GM12878 (cell line): ENCODE data around the gene PTGES3L. TPM values are rescaled to one million over a fixed set of nuclear protein-coding genes. Genes with fewer than 3 reads are reported as not detected.

ENCODE experiments used
- ATAC-seq: fragments of 200-7000 bp; cut with Tn5 transposase; 3 replicates; pipeline ENCODE4 v1.9.1; 2020; ENCODE audit warnings: mild to moderate bottlenecking, moderate library complexity
- Bru-seq: library from RNA; stranded (reverse); fragments of 400-500 nt; gene quantifications from one replicate; lab custom pipeline; 2021; lab: Mats Ljungman, UMichigan
- BruChase-seq, 2 experiments: library from RNA; stranded (reverse); fragments of 400-500 nt; gene quantifications; one replicate each; lab custom pipeline; 2021; lab: Mats Ljungman, UMichigan
- BruUV-seq: library from RNA; stranded (reverse); fragments of 400-500 nt; replicated peaks from 2 replicates; lab custom pipeline; 2021; lab: Mats Ljungman, UMichigan
- CTCF ChIA-PET: fragments of 300-600 bp; sonication (Branson Sonifier 250); formaldehyde crosslinking; extraction: SDS; loops from one replicate; lab custom pipeline; 2021; ENCODE audit warnings: inconsistent platforms; lab: Yijun Ruan, JAX
- POLR2A ChIA-PET: fragments of 350-600 bp; formaldehyde crosslinking; extraction: SDS; loops from one replicate; lab custom pipeline; 2021; ENCODE audit warnings: inconsistent platforms; lab: Charles Lee
- RAD21 ChIA-PET: fragments of 300-600 bp; sonication (Branson Sonifier 250); formaldehyde crosslinking; loops from one replicate; lab custom pipeline; 2023; ENCODE audit warnings: antibody characterized with exemption; ENCODE audit not compliant: unreplicated experiment; lab: Charles Lee
- SMC1A ChIA-PET: fragments of 300-600 bp; sonication (Branson Sonifier 250); formaldehyde crosslinking; loops from one replicate; lab custom pipeline; 2023; ENCODE audit not compliant: unreplicated experiment, uncharacterized antibody; lab: Charles Lee
- DNase-seq: peaks from one replicate; pipeline ENCODE4 v3.0.0-alpha.2; 2011; ENCODE audit warnings: low read depth, low spot score
- FAIRE-seq: peaks from 3 replicates; lab custom pipeline; 2011; peaks lifted over from hg19 to GRCh38; lab: Jason Lieb, UNC
- H2AFZ ChIP-seq: 2 replicates; pipeline ENCODE4 v1.6.0; 2011; ENCODE audit warnings: low read depth, low read length, control low read depth; ENCODE audit not compliant: control insufficient read depth
- H3K27ac ChIP-seq: 2 replicates; pipeline ENCODE4 v1.5.1; 2011; ENCODE audit warnings: control low read depth; ENCODE audit not compliant: control insufficient read depth, insufficient read depth
- H3K27me3 ChIP-seq, 2 experiments: replicated peaks in 1 of 2; 2 replicates each; pipeline versions ENCODE4 v1.6.0 to v1.6.1; 2011; ENCODE audit warnings: low read length in 1 of 2; ENCODE audit not compliant: control insufficient read depth in 2 of 2, insufficient read depth in 2 of 2
- H3K36me3 ChIP-seq, 2 experiments: 2 replicates each; pipeline ENCODE4 v1.5.1; 2011; ENCODE audit warnings: low read length in 1 of 2; ENCODE audit not compliant: control insufficient read depth in 2 of 2, insufficient read depth in 2 of 2
- H3K4me1 ChIP-seq: 2 replicates; pipeline ENCODE4 v1.6.1; 2011; ENCODE audit warnings: mild to moderate bottlenecking, low read length, moderate library complexity, mixed read lengths; ENCODE audit not compliant: control insufficient read depth, insufficient read depth
- H3K4me2 ChIP-seq: 2 replicates; pipeline ENCODE4 v1.6.0; 2011; ENCODE audit warnings: control low read depth; ENCODE audit not compliant: control insufficient read depth, insufficient read depth
- H3K4me3 ChIP-seq: fragments of 200-600 bp; sonication (generic); 2 replicates; pipeline ENCODE4 v1.5.1; 2016
- H3K79me2 ChIP-seq: 2 replicates; pipeline ENCODE4 v1.6.0; 2011; ENCODE audit warnings: low read length; ENCODE audit not compliant: control insufficient read depth, insufficient read depth
- H3K9ac ChIP-seq: 2 replicates; pipeline ENCODE4 v1.8.0; 2011; ENCODE audit warnings: low read length, control low read depth, mixed read lengths; ENCODE audit not compliant: control insufficient read depth, insufficient read depth
- H3K9me3 ChIP-seq: replicated peaks from 3 replicates; pipeline ENCODE4 v1.5.1; 2011; ENCODE audit warnings: mild to moderate bottlenecking, low read length; ENCODE audit not compliant: control insufficient read depth, insufficient read depth
- H4K20me1 ChIP-seq: 2 replicates; pipeline ENCODE4 v1.6.0; 2011; ENCODE audit not compliant: control insufficient read depth, insufficient read depth
- EED ChIP-seq: sonication (generic); IDR thresholded peaks from 2 replicates; pipeline ENCODE4 v1.6.1; 2016; ENCODE audit warnings: antibody characterized with exemption, low read depth
- ELK1 ChIP-seq: IDR thresholded peaks from 2 replicates; pipeline ENCODE4 v1.6.1; 2012; ENCODE audit warnings: low read depth, low read length, improper control_type of control experiment
- HDAC6 ChIP-seq: fragments of 200-600 bp; sonication (generic); IDR thresholded peaks from one replicate; pipeline ENCODE4 v1.8.0; 2017; ENCODE audit warnings: antibody characterized with exemption; ENCODE audit not compliant: unreplicated experiment
- IKZF2 ChIP-seq, 2 experiments: fragments of 450-650 bp; IDR thresholded peaks; 2 replicates each; pipeline ENCODE4 v1.6.1; 2017; ENCODE audit warnings: mild to moderate bottlenecking in 2 of 2, moderate library complexity in 2 of 2
- NR2C2 ChIP-seq: IDR thresholded peaks from 2 replicates; pipeline ENCODE4 v1.6.1; 2011; ENCODE audit warnings: borderline replicate concordance, low read depth; ENCODE audit not compliant: control insufficient read depth, insufficient read length
- PML ChIP-seq: IDR thresholded peaks from 2 replicates; pipeline ENCODE4 v1.6.1; 2012; ENCODE audit warnings: low read length, inconsistent platforms
- RB1 ChIP-seq: fragments of 450-650 bp; formaldehyde crosslinking; IDR thresholded peaks from 2 replicates; pipeline ENCODE4 v1.6.1; 2017; ENCODE audit warnings: mild to moderate bottlenecking, borderline replicate concordance
- SRF ChIP-seq, 2 experiments: IDR thresholded peaks; 2 replicates each; pipeline ENCODE4 v1.6.1; 2011; ENCODE audit warnings: low read depth in 2 of 2, low read length in 2 of 2, mild to moderate bottlenecking in 1 of 2, moderate library complexity in 1 of 2
- TCF12 ChIP-seq: IDR thresholded peaks from 2 replicates; pipeline ENCODE4 v1.6.1; 2011; ENCODE audit warnings: low read depth, mild to moderate bottlenecking, low read length
- ZBTB40 ChIP-seq: fragments of 450-650 bp; IDR thresholded peaks from 2 replicates; pipeline ENCODE4 v1.6.1; 2016; ENCODE audit warnings: mild to moderate bottlenecking, moderate library complexity, borderline replicate concordance
- ZNF217 ChIP-seq: fragments of 450-650 bp; IDR thresholded peaks from 2 replicates; pipeline ENCODE4 v1.6.1; 2017; ENCODE audit warnings: antibody characterized with exemption, mild to moderate bottlenecking
- WGBS: methylation state at CpG from one replicate; pipeline ENCODE4 v1.1.6; 2016; ENCODE audit warnings: low lambda C conversion rate; ENCODE audit not compliant: insufficient replicate concordance, insufficient coverage; ENCODE audit errors: missing lambda C conversion rate; 5-methylcytosine and 5-hydroxymethylcytosine counted together
- in situ Hi-C: fragments of 300-500 bp; cut with MboI; formaldehyde crosslinking; loops from 9 replicates; pipeline ENCODE4 v1.14.3; 2018; ENCODE audit warnings: mixed read lengths
- intact Hi-C: fragments of 100-400 bp; cut with micrococcal nuclease; formaldehyde crosslinking; loops from one replicate; pipeline ENCODE4 v1.14.2; 2022; ENCODE audit not compliant: unreplicated experiment
- long read RNA-seq, 2 experiments: library from polyadenylated mRNA; unstranded; transcript quantifications; one replicate each; pipeline ENCODE4 v2.0.0, GENCODE V29; 2019 to 2020
- polyA minus RNA-seq, 3 experiments: library from RNA; depleted of rRNA, polyadenylated mRNA; stranded (reverse); fragments of >200 nt; gene quantifications; 2 replicates each; pipeline ENCODE4 v1.2.3, GENCODE V29; 2011
- polyA plus RNA-seq, 11 experiments: library from polyadenylated mRNA; depleted of rRNA in 4 of 11; unstranded in 6 of 11; stranded (reverse) in 5 of 11; fragments of >200 nt; fragmentation: Nextera tagmentation in 4 of 11; fragmentation: Illumina TruSeq in 1 of 11; extraction: Ambion mirVana in 4 of 11; extraction: Trizol in 1 of 11; gene quantifications; 1 replicate in 1 of 11; 2 replicates in 10 of 11; pipeline versions ENCODE4 v1.2.1 to v1.2.3, GENCODE V29; 2011 to 2016; ENCODE audit warnings: inconsistent platforms in 2 of 11, missing spikeins in 2 of 11, low read depth in 1 of 11
- total RNA-seq, 4 experiments: library from RNA; depleted of rRNA in 3 of 4; stranded (reverse); fragments of >200 nt in 3 of 4; fragmentation: Illumina TruSeq in 1 of 4; extraction: Trizol in 1 of 4; gene quantifications; 2 replicates each; pipeline versions ENCODE4 v1.2.1 to v1.2.3, GENCODE V29; 2013 to 2021

Gene PTGES3L
- 5.3 and 6.7 TPM in 2 replicates for total RNA-seq (2013; cell fraction: nucleolus; rRNA removed)
- total RNA-seq (2014; rRNA removed) (0.11 and 0.38 TPM in 2 replicates), total RNA-seq (2014; rRNA removed; fragmentation: Illumina TruSeq; extraction: Trizol) (0.40 and 0.46 TPM in 2 replicates), total RNA-seq (2021) (0.51 and 0.62 TPM in 2 replicates), polyA plus RNA-seq (2011; rRNA removed) (1.6 and 1.8 TPM in 2 replicates), polyA plus RNA-seq (2014; fragmentation: Illumina TruSeq; extraction: Trizol) (0.68 and 0.73 TPM in 2 replicates), polyA plus RNA-seq (2014; fragmentation: Nextera tagmentation; extraction: Ambion mirVana) (1 to 10 TPM in 1 of 2 experiments, under 1 TPM in 1; 0.58 to 1.3 TPM), polyA plus RNA-seq (2014; rRNA removed) (0.94 and 1.3 TPM in 2 replicates), polyA plus RNA-seq (2016; fragmentation: Nextera tagmentation; extraction: Ambion mirVana) (1 to 10 TPM; 1.9 to 2.3 TPM), polyA minus RNA-seq (2011; rRNA and poly(A)+ RNA removed) (2.7 and 2.9 TPM in 2 replicates), Bru-seq, nascent RNA (percentile 42 among the genes with signal in this experiment), BruChase-seq, experiment 1, labeled RNA remaining after a 6-hour chase (percentile 49 among the genes with signal in this experiment), BruChase-seq, experiment 2, labeled RNA remaining after a 2-hour chase (percentile 45 among the genes with signal in this experiment)
- polyA plus RNA-seq (2011; ENCODE audit: low read depth) = 1.6 TPM
- polyA plus RNA-seq (2011; cell fraction: cytosol; rRNA removed) = 1.0 and 1.1 TPM in 2 replicates
- polyA plus RNA-seq (2011; cell fraction: nucleus; rRNA removed) = 2.4 and 2.7 TPM in 2 replicates
- 1.8 and 2.1 TPM in 2 replicates for polyA plus RNA-seq (2012)
- polyA minus RNA-seq (2011; cell fraction: cytosol; rRNA and poly(A)+ RNA removed) = 0.52 and 1.5 TPM in 2 replicates
- polyA minus RNA-seq (2011; cell fraction: nucleus; rRNA and poly(A)+ RNA removed) = 3.3 and 5.4 TPM in 2 replicates
- long read RNA-seq, experiment 1 = 0 reads
- long read RNA-seq, experiment 2, partial matches to known transcripts = 0 of 2 reads
- long read RNA-seq, experiment 2, other reads (novel, unspliced or antisense) = 0 of 2 reads

- POLR2A ChIA-PET = interaction anchor here (0.5 to 2.2 kb wide), 3 partner anchors 15 to 334 kb away, joined by 3 to 11 read pairs (median 9); partner anchors contain the start of gene RPL27
- Histone ChIP-seq H3K79me2 (peaks cover 32% of the 10 kb centered on the region), H3K4me2 (peak within 1 kb of the TSS; percentile 99), H3K4me3 (peak within 1 kb of the TSS; percentile 94), H3K36me3 (no peaks in the 10 kb centered on the region), H3K27ac (peak within 1 kb of the TSS; percentile 85), H3K9me3 (no peaks in the 10 kb centered on the region), H3K27me3 (no peaks in the 10 kb centered on the region), H2AFZ (peak within 1 kb of the TSS; percentile 98), H3K4me1 (peaks cover 9% of the 10 kb centered on the region), H4K20me1 (no peaks in the 10 kb centered on the region), H3K9ac (peak within 1 kb of the TSS; percentile 82)
- BruUV-seq = TSS peak; percentile 77
- SMC1A ChIA-PET = interaction anchor here (1.4 kb wide), 1 partner anchor 18 kb away, joined by 6 read pairs; the partner anchor contains the start of gene RPL27
- no peak for DNase-seq
- peak; percentile 67 for ATAC-seq
- in situ Hi-C loops (no loop called here), intact Hi-C loops (no loop called here)
- CTCF ChIA-PET = interaction anchor here (1.4 to 4.6 kb wide), 3 partner anchors 18 to 159 kb away, joined by 4 to 23 read pairs (median 5); partner anchors contain the start of genes BECN1 and RPL27
- RAD21 ChIA-PET = interaction anchor here (0.6 to 1.4 kb wide), 3 partner anchors 17 to 355 kb away, joined by 3 to 6 read pairs (median 3); partner anchors contain the start of gene RPL27
- FAIRE-seq = no peak
- WGBS = 36% methylated on average over 21 of the region's 21 CpGs
- TF ChIP-seq TCF12 (0 out of 2 replicates have a peak, but pooled peaks have one; percentile 22), IKZF2 (IDR thresholded peaks at IDR 0.05) (peak; percentile 37 to 68; a peak in 2 of 4 replicates), NR2C2 (no peak), ZNF217 (no peak), RB1 (no peak), ELK1 (peak; percentile 88), SRF (IDR thresholded peaks at IDR 0.05; ENCODE audit: low read depth in 2 of 2, low read length in 2 of 2) (peak; percentile 83 to 94), EED (peak; percentile 33; the same call in 1 of the 2 replicates), HDAC6 (no peak), ZBTB40 (no peak), PML (no peak)
Observed at GRCh38 chr17:42979511-42980273, at the start of gene PTGES3L. Gene PTGES3L, minus strand, starts transcription at chr17:42980080. Its CDS starts 27 bp downstream, at chr17:42980053.
